ENCODE measurements around the gene MRPL53.

GRCh38 chr2:74498500-74499266 lies 26.2 kb upstream of the MRPL53 start:
- TF ChIP-seq, protein P1, sequence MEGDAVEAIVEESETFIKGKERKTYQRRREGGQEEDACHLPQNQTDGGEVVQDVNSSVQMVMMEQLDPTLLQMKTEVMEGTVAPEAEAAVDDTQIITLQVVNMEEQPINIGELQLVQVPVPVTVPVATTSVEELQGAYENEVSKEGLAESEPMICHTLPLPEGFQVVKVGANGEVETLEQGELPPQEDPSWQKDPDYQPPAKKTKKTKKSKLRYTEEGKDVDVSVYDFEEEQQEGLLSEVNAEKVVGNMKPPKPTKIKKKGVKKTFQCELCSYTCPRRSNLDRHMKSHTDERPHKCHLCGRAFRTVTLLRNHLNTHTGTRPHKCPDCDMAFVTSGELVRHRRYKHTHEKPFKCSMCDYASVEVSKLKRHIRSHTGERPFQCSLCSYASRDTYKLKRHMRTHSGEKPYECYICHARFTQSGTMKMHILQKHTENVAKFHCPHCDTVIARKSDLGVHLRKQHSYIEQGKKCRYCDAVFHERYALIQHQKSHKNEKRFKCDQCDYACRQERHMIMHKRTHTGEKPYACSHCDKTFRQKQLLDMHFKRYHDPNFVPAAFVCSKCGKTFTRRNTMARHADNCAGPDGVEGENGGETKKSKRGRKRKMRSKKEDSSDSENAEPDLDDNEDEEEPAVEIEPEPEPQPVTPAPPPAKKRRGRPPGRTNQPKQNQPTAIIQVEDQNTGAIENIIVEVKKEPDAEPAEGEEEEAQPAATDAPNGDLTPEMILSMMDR (IDR thresholded peaks at IDR 0.05), result no peak
- no peak for TF ChIP-seq POLR2A (IDR thresholded peaks at IDR 0.05)
